GM18519 (cell line): ENCODE measurements around the gene NR2F1-AS1.

Source experiments
- ATAC-seq: cut with Tn5 transposase; IDR thresholded peaks from one replicate; pipeline ENCODE4 v1.9.1; 2021; ENCODE audit warnings: mild to moderate bottlenecking, moderate library complexity; ENCODE audit not compliant: unreplicated experiment, low FRiP score

The NR2F1-AS1 gene

GRCh38 chr5:93580927-93581445 lies at the start of gene NR2F1-AS1:
TSS of gene NR2F1-AS1 (minus strand) at chr5:93581219.
- ATAC-seq = peak; percentile 17

- no peak for ATAC-seq
These were observed 45.8 kb upstream of the NR2F1-AS1 start for GRCh38 chr5:93626801-93627200.

- ATAC-seq = no peak
These were observed 42.1 kb upstream of the NR2F1-AS1 start for GRCh38 chr5:93623153-93623552.

GRCh38 chr5:93622240-93622885 lies 41.3 kb upstream of the NR2F1-AS1 start:
- peak; percentile 48 for ATAC-seq

- ATAC-seq = peak; percentile 1
These were observed 40.3 kb upstream of the NR2F1-AS1 start for GRCh38 chr5:93621327-93621798.

- peak; percentile 93 for ATAC-seq
These were observed 39.7 kb upstream of the NR2F1-AS1 start for GRCh38 chr5:93620487-93621326.

- no peak for ATAC-seq
These were observed 35.6 kb upstream of the NR2F1-AS1 start for GRCh38 chr5:93616538-93617174.

- ATAC-seq = no peak
These were observed 31.8 kb upstream of the NR2F1-AS1 start for GRCh38 chr5:93612855-93613243.

GRCh38 chr5:93611976-93612854 lies 31.2 kb upstream of the NR2F1-AS1 start:
- no peak for ATAC-seq

GRCh38 chr5:93611273-93611975 lies 30.4 kb upstream of the NR2F1-AS1 start:
- no peak for ATAC-seq

- ATAC-seq = no peak
These were observed 29.7 kb upstream of the NR2F1-AS1 start for GRCh38 chr5:93610581-93611272.

- no peak for ATAC-seq
These were observed 28.7 kb upstream of the NR2F1-AS1 start for GRCh38 chr5:93609762-93610161.

GRCh38 chr5:93608855-93609254 lies 27.8 kb upstream of the NR2F1-AS1 start:
- no peak for ATAC-seq

GRCh38 chr5:93607367-93608258 lies 26.6 kb upstream of the NR2F1-AS1 start:
- peak; percentile 82 for ATAC-seq

- ATAC-seq = no peak
These were observed 25.3 kb upstream of the NR2F1-AS1 start for GRCh38 chr5:93606382-93606752.

- no peak for ATAC-seq
These were observed 23.9 kb upstream of the NR2F1-AS1 start for GRCh38 chr5:93604644-93605515.
